GM21390 (cell line): ENCODE results near the gene PDE11A.
"Not testable (repeated sequence)": the region's sequence is repeated elsewhere in the genome, so short reads cannot be mapped to it uniquely, and the experiment has no call there.

Experiments used
- ATAC-seq: cut with Tn5 transposase; IDR thresholded peaks from one replicate; pipeline ENCODE4 v1.9.1; 2021; ENCODE audit not compliant: unreplicated experiment

Gene PDE11A

DNA sequence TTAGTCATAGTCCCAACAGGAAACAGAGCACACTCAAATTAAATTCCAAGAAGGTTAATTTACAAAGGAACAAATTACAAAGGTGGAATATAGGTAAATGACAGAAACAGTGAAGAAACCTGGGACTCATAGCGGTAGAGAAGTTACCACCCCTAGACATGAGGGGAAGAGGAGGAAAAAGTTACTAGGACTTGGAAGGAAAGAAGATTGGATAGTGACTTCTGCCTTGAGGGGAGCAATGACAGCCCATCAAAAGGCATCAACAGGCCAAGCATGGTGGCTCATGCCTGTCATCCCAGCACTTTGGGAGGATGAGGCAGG lies 2.4 kb upstream of the PDE11A start:
- no peak for ATAC-seq

DNA sequence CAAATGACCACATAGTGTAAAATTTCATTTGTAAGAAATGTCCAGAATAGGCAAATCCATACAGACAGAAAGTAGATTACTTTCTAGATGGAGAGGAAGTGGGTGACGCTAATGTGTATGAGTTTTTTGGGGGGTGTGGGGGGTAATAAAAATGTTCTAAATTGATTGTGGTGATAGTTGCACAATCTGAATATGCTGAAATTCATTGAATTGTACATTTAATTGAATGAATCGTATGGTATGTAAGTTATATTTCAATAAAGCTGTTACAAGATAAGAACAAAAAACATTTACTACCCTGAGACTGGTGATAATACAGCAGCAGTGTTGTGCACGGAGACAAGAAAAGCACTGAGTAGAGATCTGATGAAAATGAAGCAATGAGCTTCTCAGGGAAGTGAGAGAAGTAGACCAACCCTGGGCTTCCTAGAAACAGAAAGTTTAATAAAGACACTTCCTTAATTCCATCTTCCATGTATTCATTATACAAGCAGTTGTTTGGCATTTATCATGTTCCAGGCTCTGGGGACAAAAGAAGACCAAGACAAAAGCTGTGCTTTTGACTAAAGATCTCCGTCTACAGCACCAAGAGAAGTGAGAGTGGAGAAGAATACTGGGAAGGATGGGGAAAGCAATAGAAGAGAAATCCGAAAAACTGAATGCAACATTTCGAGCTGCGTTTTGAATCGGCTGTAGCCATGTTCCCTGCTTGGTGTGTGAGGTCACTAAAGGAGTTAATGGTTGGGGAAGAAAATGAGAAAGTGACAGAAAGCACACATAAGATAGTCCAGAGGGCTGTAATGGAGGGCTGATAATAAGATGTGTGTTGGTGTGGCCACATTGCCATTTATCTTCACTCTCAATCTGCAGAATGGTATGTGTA lies 1.8 kb upstream of the PDE11A start:
- no peak for ATAC-seq

DNA sequence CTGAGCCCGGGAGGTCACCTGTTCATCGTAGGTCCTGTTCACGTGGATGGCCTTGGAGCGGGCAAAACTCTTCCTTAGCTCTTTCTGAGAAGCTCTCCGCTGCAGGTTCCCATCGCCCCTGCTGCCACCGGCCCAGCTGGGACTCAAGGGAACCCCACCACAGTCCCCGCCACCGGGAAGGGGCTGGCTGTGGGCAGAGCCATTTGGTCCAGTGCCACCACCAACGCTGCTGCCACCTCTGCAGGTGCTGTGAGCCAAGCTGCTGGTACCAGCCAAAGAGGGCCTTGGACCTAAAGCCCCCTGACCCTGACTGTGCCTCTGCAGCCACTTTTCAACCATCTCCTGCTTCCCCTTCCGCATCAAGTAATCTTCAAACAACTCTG lies 586 bp downstream of the PDE11A start:
- ATAC-seq, result no peak

DNA sequence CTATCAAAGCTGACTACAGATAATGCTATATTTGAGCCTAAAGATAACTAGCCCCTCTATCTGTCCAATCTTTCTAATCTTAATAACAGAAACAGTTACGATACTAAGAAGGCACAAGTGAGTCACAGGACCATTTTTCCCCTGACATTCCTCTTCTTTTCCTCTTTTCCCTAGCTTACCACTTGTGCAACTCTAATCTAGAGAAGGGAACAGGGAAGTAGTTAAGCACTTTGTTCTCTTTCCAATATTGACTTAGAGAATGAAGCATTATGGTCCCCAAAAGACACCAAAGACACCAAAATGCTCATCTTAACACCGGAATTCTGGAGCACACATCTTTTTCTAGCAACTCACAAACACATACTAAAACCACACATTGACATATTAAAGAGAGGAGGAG lies 1.8 kb downstream of the PDE11A start:
- no peak for ATAC-seq

DNA sequence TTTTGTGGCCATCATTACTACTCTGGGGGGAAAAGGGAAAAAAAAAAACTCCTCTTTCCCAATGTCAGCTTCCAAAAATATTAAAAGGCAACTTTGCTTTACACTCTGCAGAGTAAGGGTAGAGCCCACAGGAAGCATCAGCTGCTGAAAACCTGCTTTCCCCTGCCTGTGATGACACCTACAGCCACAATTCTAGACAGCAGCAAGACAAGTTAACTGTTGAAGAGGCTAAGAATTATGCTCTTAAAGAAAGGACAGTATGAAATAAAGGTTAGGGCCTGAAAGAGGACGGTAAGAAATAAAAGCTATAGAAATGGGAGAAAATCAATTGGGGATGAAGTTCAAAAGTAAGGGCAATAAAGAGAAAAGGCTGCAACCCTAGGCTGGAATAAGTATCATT lies 3.0 kb downstream of the PDE11A start:
- no peak for ATAC-seq

DNA sequence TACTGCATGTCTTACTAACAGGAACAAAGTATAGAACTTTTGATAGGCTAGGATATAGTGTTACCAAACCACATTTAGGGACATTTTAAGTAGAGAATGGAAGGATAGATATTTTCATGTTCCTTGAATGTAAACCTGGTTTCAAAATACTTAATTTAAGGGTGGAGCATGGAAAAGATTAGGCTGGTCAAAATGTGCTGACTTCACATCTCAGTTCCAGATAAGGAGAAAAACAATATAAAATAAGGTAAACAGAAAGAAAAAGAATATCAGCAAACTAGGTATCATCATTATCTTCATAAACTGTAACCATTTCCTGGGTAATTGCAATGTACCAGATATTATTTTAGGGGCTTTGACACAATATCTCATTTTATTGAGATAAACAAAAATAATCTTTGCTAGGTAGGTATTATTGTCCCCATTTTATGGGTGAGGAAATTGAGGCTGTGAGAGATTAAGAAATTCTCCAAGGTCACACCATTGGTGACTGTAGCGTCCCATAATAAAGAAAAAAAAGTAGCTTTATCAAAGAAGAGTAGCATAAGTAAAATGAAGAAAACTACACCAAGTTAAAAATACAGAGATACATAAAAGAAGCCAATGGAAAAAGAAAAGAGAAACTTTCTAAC lies 3.6 kb downstream of the PDE11A start:
- no peak for ATAC-seq

DNA sequence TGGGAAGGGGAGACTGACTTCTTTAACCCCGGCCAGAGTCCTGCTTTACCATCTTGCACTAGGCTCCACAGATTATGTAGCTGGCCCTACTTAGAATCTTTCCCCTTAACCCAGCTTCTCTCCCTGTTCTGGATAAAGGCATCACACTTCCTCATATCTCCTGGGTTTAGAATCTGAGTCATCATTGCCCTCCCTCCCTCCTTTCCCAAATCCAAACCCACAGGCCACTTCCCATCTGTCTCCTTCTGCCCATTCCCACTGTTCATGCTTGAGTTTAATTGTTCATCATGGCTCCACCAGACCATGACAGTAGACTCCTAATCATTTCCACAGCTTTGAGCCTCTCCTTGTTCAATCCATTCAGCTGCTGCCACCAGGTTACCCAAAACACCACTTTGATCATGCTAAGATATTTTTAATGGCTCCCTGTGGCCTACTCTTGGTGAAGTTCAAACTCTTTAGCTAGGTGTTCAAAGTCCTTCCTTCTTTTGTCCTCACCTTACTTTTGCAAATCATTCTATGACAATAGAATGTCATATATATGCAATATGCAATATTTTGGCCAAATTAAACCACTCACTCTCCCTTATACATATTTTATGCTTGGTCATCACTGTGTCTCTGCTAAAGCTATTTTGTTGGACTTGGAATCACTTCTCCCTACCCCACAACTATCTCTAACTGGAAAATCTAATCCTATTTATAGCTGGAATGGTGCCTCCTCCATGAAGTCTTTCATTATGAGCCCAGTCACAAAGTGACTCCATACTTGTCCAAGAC lies 5.5 kb downstream of the PDE11A start:
- no peak for ATAC-seq

DNA sequence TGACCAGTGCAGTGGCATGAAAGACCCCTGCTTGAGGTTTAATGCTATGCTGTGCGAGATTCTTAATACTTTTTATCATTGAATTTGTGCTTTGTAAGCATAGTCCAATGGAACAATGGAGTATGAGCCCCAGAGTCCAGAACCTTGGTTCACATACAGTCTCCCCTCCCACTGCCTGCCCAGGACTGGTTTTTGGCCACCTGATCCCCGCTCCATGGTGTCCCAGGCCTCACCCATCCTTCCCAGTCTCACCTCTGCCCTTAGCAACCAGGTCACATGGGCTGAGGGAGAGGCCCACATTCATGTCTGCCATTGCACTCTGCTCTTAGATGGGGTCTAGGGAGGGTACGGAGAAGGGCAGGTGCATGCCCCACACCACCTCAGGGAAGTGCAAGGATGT lies 6.3 kb downstream of the PDE11A start:
- no peak for ATAC-seq

DNA sequence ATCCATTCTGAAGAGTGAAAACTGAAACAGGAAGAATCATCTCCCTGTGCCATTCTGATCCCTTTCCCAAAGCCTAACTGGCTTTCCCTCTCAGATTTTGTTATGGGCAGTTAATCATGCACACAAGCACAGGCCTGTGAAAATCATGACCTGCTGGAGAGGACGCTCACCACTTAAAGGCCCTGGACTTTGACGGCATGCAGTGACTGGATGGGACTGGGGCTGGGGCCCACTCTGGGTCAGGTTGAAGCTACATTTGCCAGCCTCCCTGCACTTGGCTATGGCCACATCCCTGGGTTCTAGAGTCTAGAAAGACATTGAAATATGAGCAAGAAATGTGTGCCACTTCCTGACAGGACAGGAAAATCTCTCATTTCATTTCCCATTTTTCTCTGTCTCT lies 12.9 kb downstream of the PDE11A start:
- ATAC-seq, result no peak

DNA sequence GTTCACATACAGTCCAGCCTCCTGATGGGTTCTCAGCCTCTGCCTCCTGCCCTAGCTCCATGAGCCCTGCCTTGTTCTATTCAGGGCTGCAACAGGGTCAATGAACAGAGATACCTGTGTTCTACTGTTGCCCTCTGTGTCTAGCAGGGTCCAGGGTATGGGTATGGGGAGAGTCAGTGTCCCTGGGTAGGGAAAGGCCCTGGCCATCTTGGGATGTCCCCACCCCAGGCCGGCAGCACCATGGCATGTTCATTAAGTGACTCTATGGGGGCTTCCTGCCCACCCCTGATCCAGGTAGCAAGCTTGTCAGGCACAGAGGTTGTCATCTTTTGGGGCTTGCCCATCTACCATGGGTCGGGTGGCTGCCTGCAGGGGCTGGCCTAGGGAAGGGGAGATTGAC lies 13.5 kb downstream of the PDE11A start:
- ATAC-seq, result no peak

DNA sequence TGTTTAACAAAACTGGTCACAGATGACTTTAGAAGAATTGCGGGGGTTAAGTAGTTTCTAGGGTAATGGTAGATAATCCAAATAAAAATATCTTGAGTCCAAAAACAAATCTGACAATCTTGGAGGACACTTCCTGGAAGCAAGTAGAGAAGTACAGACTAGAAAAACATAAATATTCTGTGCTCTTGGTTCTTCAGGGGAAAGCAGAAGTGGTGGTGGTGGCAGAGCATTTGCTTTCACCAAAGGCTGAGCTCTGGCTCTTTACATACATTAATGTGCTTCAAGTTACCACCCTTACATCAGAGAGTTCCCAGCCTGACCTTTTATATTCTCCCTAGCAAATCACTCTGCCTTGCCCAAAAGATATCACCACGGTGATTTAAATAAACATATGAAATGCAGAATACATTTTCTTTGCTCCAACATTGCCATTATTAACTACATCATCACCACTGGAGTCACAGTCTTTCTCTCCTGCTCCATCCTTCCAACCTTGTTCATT lies 15.3 kb downstream of the PDE11A start:
- ATAC-seq, result no peak

DNA sequence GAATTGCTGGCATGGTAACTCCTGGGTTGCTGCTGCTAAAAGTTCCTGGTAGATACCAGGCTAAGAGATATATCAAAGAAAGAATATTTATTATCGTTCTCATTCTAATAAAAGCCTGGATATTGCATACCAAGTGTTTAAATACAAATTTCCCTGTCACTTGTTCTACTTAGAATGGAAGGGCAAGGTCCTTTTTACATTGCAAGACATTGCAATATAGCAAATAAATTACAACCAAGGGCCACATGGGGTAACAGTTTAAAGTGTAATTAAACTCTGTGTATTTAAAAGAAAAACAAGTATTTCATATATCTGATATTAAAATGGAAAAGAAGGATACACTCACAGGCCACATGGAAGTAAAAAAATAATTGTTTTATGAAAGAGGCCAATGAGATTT lies 16.2 kb downstream of the PDE11A start:
- no peak for ATAC-seq

DNA sequence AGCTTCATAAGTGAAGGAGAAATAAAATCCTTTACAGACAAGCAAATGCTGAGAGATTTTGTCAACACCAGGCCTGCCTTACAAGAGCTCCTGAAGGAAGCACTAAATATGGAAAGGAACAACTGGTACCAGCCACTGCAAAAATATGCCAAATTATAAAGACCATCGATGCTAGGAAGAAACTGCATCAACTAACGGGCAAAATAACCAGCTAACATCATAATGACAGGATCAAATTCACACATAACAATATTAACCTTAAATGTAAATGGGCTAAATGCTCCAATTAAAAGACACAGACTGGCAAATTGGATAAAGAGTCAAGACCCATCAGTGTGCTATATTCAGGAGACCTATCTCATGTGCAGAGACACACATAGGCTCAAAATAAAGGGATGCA lies 21.3 kb downstream of the PDE11A start:
- ATAC-seq, result not testable (repeated sequence)

DNA sequence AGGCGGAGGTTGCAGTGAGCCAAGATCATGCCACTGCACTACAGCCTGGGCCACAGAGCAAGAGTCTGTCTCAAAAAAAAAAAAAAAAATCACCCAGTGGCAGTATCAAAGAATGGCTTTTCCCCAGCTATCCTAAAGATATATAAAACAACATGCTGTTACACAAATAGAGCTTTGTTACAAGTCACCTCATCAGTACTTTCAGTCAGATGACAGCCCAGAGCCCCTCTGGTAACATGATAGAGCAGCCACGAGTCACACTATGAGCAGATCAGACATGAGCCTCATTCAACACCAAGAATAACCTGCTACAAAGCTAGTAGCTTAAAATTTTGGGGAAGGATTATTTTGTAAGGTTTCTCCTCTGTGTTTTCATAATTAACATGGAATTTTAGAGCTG lies 25.2 kb downstream of the PDE11A start:
- no peak for ATAC-seq

DNA sequence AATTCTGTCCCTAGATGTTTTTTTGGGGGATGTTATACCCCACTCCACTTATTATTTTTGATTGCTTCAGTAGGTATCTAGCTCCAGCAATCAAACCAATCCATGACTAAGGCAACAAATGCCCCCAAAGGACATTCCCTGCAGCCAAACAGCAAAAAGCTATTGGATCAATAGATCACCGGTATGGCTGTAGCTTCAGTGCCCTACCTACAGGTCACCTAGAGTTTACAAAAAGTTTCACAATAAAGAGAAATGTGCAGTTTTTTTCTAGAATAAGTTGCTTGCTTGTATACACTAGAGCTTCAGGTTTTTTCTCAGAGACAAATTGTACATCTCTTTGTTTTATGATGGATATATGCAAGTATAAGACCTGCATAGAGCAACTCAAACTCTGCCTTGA lies 27.7 kb downstream of the PDE11A start:
- no peak for ATAC-seq

DNA sequence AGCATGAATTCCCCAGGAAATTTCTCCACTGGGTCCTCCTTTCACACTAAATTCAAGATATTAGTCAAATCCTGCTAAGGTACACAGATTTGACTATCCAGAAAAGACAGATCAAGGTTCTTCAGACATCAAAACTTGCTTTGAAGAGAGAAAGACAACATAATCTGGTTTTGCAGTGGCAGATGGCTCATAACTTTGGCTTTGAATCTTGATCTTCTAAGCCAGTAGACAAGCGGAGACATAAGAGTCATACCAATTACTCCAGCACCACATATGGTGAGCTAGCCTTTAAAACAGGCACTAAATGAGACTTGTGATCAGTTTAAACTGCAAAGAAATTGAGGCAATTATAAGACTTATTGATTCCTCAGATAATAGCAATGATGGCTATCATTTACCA lies 29.3 kb downstream of the PDE11A start:
- ATAC-seq, result no peak

DNA sequence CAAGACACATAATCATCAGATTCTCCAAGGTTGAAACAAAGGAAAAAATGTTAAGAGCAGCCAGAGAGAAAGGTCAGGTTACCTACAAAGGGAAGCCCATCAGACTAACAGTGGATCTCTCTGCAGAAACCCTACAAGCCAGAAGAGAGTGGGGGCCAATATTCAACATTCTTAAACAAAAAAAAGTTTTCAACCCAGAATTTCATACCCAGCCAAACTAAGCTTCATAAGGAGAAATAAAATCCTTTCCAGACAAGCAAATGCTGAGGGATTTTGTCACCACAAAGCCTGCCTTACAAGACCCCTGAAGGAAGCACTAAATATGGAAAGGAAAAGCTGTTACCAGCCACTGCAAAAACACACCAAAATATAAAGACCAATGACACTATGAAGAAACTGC lies 39.0 kb downstream of the PDE11A start:
- not testable (repeated sequence) for ATAC-seq

DNA sequence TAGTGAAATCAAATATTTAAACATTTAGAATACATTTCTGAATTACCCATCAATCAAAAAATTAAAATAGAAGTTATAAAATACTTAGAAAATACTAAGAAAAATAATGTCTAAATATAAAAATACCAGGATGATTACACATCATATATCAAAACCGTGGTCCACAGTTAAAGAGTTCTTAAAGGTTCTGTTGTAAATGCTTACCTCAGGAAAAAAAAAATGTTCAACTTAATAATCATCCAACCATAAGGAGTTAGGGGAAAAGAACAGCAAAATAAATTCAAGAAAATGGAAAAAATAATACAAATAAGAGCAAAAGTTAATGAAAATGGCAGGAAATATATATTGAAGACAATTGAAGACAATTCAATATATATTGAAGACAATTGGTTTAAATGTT lies 43.2 kb downstream of the PDE11A start:
- ATAC-seq, result no peak

DNA sequence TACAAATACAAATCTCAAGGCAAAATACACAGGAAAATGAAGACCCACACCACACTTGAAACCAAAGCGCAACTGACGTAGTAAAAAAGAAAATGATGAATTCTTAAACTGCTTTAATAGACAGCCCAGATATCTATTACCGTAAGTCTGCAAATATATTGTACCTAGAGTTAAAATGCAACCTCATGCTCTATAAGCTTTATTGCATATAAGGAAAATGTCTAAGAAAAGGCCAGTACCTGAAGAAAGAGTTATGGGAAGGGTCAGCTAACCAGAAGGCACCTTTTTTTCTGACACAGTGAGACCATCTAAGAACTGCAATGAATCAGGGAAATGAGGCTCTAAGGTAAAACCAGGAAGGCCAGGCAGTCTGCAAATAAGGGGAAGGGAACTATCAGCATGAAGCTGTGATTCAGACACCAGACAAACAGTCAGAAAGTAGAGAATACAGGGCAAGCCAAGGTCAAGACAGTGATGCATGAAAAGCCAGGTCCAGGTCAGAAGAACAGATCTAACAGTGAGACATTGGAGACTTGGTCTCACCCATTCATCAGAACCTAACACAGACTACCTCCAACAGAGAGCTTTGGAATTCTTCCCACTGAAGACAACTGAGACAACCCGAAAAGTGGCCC lies 46.9 kb downstream of the PDE11A start:
- ATAC-seq, result no peak

DNA sequence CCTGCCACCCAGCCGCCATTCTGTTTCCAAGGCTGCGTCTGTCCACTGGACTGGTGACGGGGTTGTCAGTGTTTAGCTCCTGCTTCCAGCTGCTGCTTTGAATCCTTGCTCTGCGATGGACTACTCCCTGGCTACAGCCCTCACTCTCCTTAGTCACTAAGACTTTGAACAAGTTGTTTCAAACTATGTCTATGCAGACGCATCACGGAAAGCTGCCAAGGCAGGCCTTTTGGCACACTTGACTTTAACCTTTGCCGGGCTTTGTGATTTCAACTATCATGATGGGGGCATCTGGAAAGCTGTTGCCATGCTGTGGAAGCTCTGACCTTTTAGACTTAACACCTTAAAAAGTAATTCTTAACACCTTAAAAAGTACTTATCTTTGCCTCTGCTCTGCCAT lies 54.4 kb downstream of the PDE11A start:
- ATAC-seq, result no peak

DNA sequence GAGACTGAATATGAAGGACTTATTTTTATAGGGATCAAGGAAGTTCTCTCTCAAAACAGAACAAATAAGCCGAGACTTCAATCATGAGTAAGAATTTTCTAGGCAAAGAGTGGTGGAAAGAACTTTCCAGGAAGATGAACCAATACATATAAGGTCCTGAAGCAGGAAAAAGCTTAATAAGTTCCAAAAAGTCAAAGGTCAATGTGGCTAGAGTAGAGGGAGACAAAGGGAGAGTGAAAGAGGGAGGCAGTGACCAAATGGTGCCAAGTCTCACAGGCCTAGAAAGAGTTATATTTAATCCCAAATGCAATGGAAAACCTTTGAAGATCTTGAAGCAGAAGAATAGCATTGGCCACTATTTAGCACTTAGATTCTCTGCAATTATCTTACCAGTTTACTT lies 56.0 kb downstream of the PDE11A start:
- no peak for ATAC-seq
